Measurements from ENCODE around the gene ANKMY2.

ANKMY2 gene

GRCh38 chr7:16646472-16647072 lies 1.0 kb upstream of the ANKMY2 start:
- no peak overlapping the region for H3K27ac ChIP-seq (ENCODE audit: low read depth, low read length)
- H3K4me1 ChIP-seq (ENCODE audit: control insufficient read depth, insufficient read depth, low read length, unreplicated experiment): peaks cover 47% of the 10 kb centered on the region
- no peaks in the 10 kb centered on the region for H3K36me3 ChIP-seq (ENCODE audit: insufficient read depth, low read length)

GRCh38 chr7:16644636-16645592 lies 640 bp downstream of the ANKMY2 start:
- Histone ChIP-seq H3K4me3 (ENCODE audit: low read depth, low read length) (peak overlapping the region; percentile 98), H3K79me2 (ENCODE audit: control insufficient read depth, insufficient read depth, low read length, unreplicated experiment) (peaks cover 71% of the 10 kb centered on the region), H2AFZ (ENCODE audit: low read length, unreplicated experiment) (peak overlapping the region; percentile 97), H3K27me3 (ENCODE audit: insufficient read depth, low read length) (no peaks in the 10 kb centered on the region), H3K4me1 (ENCODE audit: control insufficient read depth, insufficient read depth, low read length, unreplicated experiment) (peaks cover 39% of the 10 kb centered on the region), H3K36me3 (ENCODE audit: insufficient read depth, low read length) (no peaks in the 10 kb centered on the region), H3K27ac (ENCODE audit: low read depth, low read length) (peak overlapping the region; percentile 85)

More at GRCh38 chr7:16646472-16647072, 1.0 kb upstream of the ANKMY2 start:
- Histone ChIP-seq H3K27me3 (ENCODE audit: insufficient read depth, low read length) (no peaks in the 10 kb centered on the region), H2AFZ (ENCODE audit: low read length, unreplicated experiment) (peak overlapping the region; percentile 58), H3K79me2 (ENCODE audit: control insufficient read depth, insufficient read depth, low read length, unreplicated experiment) (peaks cover 79% of the 10 kb centered on the region), H3K4me3 (ENCODE audit: low read depth, low read length) (peak overlapping the region; percentile 98)

DNA sequence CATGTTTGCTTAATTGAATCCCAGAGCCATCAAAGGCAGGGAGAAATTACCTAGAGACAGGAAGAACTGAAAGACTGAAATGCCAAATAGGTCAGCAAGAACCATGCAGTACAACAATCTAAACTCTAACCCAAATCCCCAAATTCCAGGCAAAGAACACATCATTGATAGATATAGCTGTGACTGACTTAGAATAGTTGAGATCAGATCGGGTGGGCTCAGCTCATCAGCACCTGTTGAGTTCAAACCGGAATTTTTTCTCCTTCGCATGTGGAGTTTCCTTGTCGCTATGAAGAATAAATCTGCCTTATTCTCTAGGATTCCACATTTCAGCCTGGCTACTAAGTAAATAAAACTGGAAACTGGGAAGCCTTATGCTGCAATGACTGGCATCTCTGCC lies 1.4 kb downstream of the ANKMY2 start:
- Histone ChIP-seq H3K4me1 (ENCODE audit: control insufficient read depth, insufficient read depth, low read length, unreplicated experiment) (peaks cover 34% of the 10 kb centered on the region), H2AFZ (ENCODE audit: low read length, unreplicated experiment) (peak overlapping the region; percentile 97), H3K79me2 (ENCODE audit: control insufficient read depth, insufficient read depth, low read length, unreplicated experiment) (peaks cover 64% of the 10 kb centered on the region), H3K27ac (ENCODE audit: low read depth, low read length) (no peak overlapping the region), H3K36me3 (ENCODE audit: insufficient read depth, low read length) (no peaks in the 10 kb centered on the region), H3K4me3 (ENCODE audit: low read depth, low read length) (peak overlapping the region; percentile 98), H3K27me3 (ENCODE audit: insufficient read depth, low read length) (no peaks in the 10 kb centered on the region)

- Histone ChIP-seq H3K36me3 (ENCODE audit: insufficient read depth, low read length) (no peaks in the 10 kb centered on the region; the same call in 1 of the 2 replicates), H3K79me2 (ENCODE audit: control insufficient read depth, insufficient read depth, low read length, unreplicated experiment) (peaks cover 25% of the 10 kb centered on the region), H3K4me3 (ENCODE audit: low read depth, low read length) (no peak overlapping the region), H2AFZ (ENCODE audit: low read length, unreplicated experiment) (no peak overlapping the region), H3K4me1 (ENCODE audit: control insufficient read depth, insufficient read depth, low read length, unreplicated experiment) (peaks cover 17% of the 10 kb centered on the region), H3K27me3 (ENCODE audit: insufficient read depth, low read length) (no peaks in the 10 kb centered on the region), H3K27ac (ENCODE audit: low read depth, low read length) (no peak overlapping the region)
These were observed 7.0 kb downstream of the ANKMY2 start for GRCh38 chr7:16638282-16639280.

DNA sequence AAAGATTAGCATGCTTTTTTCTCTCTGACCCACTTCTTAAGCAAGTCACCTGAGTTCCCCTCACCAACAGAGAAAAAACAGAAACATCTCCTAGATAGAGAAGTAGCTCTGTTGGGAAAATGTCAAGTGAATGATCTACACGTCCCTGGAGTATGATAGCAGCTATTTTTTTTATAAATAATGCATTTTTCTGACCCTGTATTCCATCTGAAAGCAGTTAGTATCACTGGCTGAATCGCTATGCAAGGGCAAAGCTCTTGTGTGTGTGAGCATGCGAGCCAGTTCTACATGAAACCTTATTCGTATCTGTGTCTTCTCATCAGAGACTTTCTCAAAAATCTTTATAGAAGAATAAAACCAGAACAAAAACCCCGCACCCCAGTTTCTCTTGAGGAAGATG lies 8.2 kb downstream of the ANKMY2 start:
- H3K27ac ChIP-seq (ENCODE audit: low read depth, low read length): no peak overlapping the region
- peaks cover 9% of the 10 kb centered on the region for H3K4me1 ChIP-seq (ENCODE audit: control insufficient read depth, insufficient read depth, low read length, unreplicated experiment)
- H3K27me3 ChIP-seq (ENCODE audit: insufficient read depth, low read length): no peaks in the 10 kb centered on the region
- peaks cover 15% of the 10 kb centered on the region for H3K79me2 ChIP-seq (ENCODE audit: control insufficient read depth, insufficient read depth, low read length, unreplicated experiment)
- H3K4me3 ChIP-seq (ENCODE audit: low read depth, low read length): no peak overlapping the region
- no peak overlapping the region for H2AFZ ChIP-seq (ENCODE audit: low read length, unreplicated experiment)
- no peaks in the 10 kb centered on the region; the same call in 1 of the 2 replicates for H3K36me3 ChIP-seq (ENCODE audit: insufficient read depth, low read length)

- Histone ChIP-seq H2AFZ (ENCODE audit: low read length, unreplicated experiment) (no peak overlapping the region), H3K79me2 (ENCODE audit: control insufficient read depth, insufficient read depth, low read length, unreplicated experiment) (peaks cover 9% of the 10 kb centered on the region), H3K27ac (ENCODE audit: low read depth, low read length) (no peak overlapping the region), H3K27me3 (ENCODE audit: insufficient read depth, low read length) (no peaks in the 10 kb centered on the region), H3K4me1 (ENCODE audit: control insufficient read depth, insufficient read depth, low read length, unreplicated experiment) (peaks cover 9% of the 10 kb centered on the region), H3K36me3 (ENCODE audit: insufficient read depth, low read length) (no peaks in the 10 kb centered on the region; the same call in 1 of the 2 replicates), H3K4me3 (ENCODE audit: low read depth, low read length) (no peak overlapping the region)
These were observed 8.9 kb downstream of the ANKMY2 start for GRCh38 chr7:16636555-16637101.

GRCh38 chr7:16634271-16634738 lies 11.2 kb downstream of the ANKMY2 start:
- H3K79me2 ChIP-seq (ENCODE audit: control insufficient read depth, insufficient read depth, low read length, unreplicated experiment): peaks cover 2% of the 10 kb centered on the region
- H2AFZ ChIP-seq (ENCODE audit: low read length, unreplicated experiment): no peak overlapping the region
- peaks cover 9% of the 10 kb centered on the region for H3K4me1 ChIP-seq (ENCODE audit: control insufficient read depth, insufficient read depth, low read length, unreplicated experiment)
- H3K27me3 ChIP-seq (ENCODE audit: insufficient read depth, low read length): no peaks in the 10 kb centered on the region
- H3K27ac ChIP-seq (ENCODE audit: low read depth, low read length): no peak overlapping the region
- no peaks in the 10 kb centered on the region; the same call in 1 of the 2 replicates for H3K36me3 ChIP-seq (ENCODE audit: insufficient read depth, low read length)
- no peak overlapping the region for H3K4me3 ChIP-seq (ENCODE audit: low read depth, low read length)

DNA sequence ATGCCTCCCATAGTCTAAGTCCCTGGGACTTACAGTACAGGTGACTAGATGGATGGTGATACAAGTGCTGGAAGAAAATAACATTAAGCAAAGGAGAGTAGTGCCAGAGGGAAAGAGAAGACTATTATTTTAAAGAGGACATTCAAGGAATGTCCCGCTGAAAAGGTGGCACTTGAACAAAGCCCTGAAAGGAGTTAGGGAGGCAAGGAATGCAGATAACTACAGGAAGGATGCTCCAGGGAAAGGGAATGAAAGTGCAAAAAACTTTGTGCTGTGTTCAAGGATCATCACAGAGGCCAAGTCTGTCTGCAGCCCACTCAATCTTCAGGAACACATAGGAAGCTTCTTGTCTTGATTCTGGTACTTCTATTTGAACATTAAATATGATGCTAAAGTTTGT lies 14.9 kb downstream of the ANKMY2 start:
- H3K4me3 ChIP-seq (ENCODE audit: low read depth, low read length): no peak overlapping the region
- H3K4me1 ChIP-seq (ENCODE audit: control insufficient read depth, insufficient read depth, low read length, unreplicated experiment): no peaks in the 10 kb centered on the region
- H3K36me3 ChIP-seq (ENCODE audit: insufficient read depth, low read length): no peaks in the 10 kb centered on the region; the same call in 1 of the 2 replicates
- no peak overlapping the region for H2AFZ ChIP-seq (ENCODE audit: low read length, unreplicated experiment)
- no peak overlapping the region for H3K27ac ChIP-seq (ENCODE audit: low read depth, low read length)
- no peaks in the 10 kb centered on the region for H3K79me2 ChIP-seq (ENCODE audit: control insufficient read depth, insufficient read depth, low read length, unreplicated experiment)
- H3K27me3 ChIP-seq (ENCODE audit: insufficient read depth, low read length): no peaks in the 10 kb centered on the region

DNA sequence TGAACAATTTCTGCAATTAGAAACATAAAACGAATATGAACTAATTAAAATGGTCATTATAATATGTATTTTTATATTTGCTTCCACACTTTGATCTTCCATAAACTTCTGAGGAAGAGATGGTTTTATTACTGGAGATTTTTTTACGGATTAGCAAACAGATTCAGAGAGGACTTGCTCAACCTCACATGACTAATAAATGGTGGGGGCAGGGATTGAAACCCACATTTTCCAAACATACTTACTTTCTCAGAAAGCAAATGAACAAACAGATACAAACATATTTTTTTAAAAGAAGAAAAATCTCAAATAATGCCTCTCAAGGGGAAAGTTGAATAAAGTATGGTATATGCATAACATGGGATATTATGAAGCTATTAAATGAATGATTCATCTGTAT lies 18.3 kb downstream of the ANKMY2 start:
- peaks cover under 1% of the 10 kb centered on the region for H3K36me3 ChIP-seq (ENCODE audit: insufficient read depth, low read length)
- no peak overlapping the region for H3K27ac ChIP-seq (ENCODE audit: low read depth, low read length)
- no peak overlapping the region for H3K4me3 ChIP-seq (ENCODE audit: low read depth, low read length)
- no peaks in the 10 kb centered on the region for H3K79me2 ChIP-seq (ENCODE audit: control insufficient read depth, insufficient read depth, low read length, unreplicated experiment)
- no peak overlapping the region for H2AFZ ChIP-seq (ENCODE audit: low read length, unreplicated experiment)
- no peaks in the 10 kb centered on the region for H3K27me3 ChIP-seq (ENCODE audit: insufficient read depth, low read length)
- H3K4me1 ChIP-seq (ENCODE audit: control insufficient read depth, insufficient read depth, low read length, unreplicated experiment): no peaks in the 10 kb centered on the region

- no peaks in the 10 kb centered on the region for H3K79me2 ChIP-seq (ENCODE audit: control insufficient read depth, insufficient read depth, low read length, unreplicated experiment)
- H3K36me3 ChIP-seq (ENCODE audit: insufficient read depth, low read length): peaks cover 6% of the 10 kb centered on the region
- H3K4me1 ChIP-seq (ENCODE audit: control insufficient read depth, insufficient read depth, low read length, unreplicated experiment): no peaks in the 10 kb centered on the region
- H3K27ac ChIP-seq (ENCODE audit: low read depth, low read length): no peak overlapping the region
- no peak overlapping the region for H3K4me3 ChIP-seq (ENCODE audit: low read depth, low read length)
- no peak overlapping the region for H2AFZ ChIP-seq (ENCODE audit: low read length, unreplicated experiment)
- H3K27me3 ChIP-seq (ENCODE audit: insufficient read depth, low read length): no peaks in the 10 kb centered on the region
These were observed 19.2 kb downstream of the ANKMY2 start for GRCh38 chr7:16626388-16626787.

All from ACC112 (cell line).